GM08714 (cell line): ENCODE data around the gene TBC1D17.

Experiments used
- H3K4me3 ChIP-seq: fragments of 200-500 bp; sonication (Bioruptor generic); 2 replicates; pipeline ENCODE4 v1.5.1; 2014; ENCODE audit warnings: mild to moderate bottlenecking, low read length, inconsistent platforms
- ZNF274 ChIP-seq: IDR thresholded peaks from 2 replicates; pipeline ENCODE4 v1.6.1; 2012; ENCODE audit warnings: mild to moderate bottlenecking, low read depth, low read length

TBC1D17 gene

GRCh38 chr19:49932041-49932451 lies 54.5 kb downstream of the TBC1D17 start:
- no peak overlapping the region for H3K4me3 ChIP-seq
- no peak for TF ChIP-seq ZNF274

- no peak for TF ChIP-seq ZNF274
- no peak overlapping the region for H3K4me3 ChIP-seq
Measured at GRCh38 chr19:49932731-49933131, 55.2 kb downstream of the TBC1D17 start.

GRCh38 chr19:49933643-49934042 lies 56.1 kb downstream of the TBC1D17 start:
- no peak overlapping the region for H3K4me3 ChIP-seq
- no peak for TF ChIP-seq ZNF274

- H3K4me3 ChIP-seq: no peak overlapping the region
- TF ChIP-seq ZNF274: no peak
Measured at GRCh38 chr19:49936549-49936948, 59.0 kb downstream of the TBC1D17 start.

- TF ChIP-seq ZNF274: no peak
- H3K4me3 ChIP-seq: no peak overlapping the region; the same call in 1 of the 2 replicates
Measured at GRCh38 chr19:49937750-49938381, 60.4 kb downstream of the TBC1D17 start.
